ENCODE results near the gene LRBA.
"Not testable (repeated sequence)": the region's sequence is repeated elsewhere in the genome, so short reads cannot be mapped to it uniquely, and the experiment has no call there.

LRBA gene, protein sequence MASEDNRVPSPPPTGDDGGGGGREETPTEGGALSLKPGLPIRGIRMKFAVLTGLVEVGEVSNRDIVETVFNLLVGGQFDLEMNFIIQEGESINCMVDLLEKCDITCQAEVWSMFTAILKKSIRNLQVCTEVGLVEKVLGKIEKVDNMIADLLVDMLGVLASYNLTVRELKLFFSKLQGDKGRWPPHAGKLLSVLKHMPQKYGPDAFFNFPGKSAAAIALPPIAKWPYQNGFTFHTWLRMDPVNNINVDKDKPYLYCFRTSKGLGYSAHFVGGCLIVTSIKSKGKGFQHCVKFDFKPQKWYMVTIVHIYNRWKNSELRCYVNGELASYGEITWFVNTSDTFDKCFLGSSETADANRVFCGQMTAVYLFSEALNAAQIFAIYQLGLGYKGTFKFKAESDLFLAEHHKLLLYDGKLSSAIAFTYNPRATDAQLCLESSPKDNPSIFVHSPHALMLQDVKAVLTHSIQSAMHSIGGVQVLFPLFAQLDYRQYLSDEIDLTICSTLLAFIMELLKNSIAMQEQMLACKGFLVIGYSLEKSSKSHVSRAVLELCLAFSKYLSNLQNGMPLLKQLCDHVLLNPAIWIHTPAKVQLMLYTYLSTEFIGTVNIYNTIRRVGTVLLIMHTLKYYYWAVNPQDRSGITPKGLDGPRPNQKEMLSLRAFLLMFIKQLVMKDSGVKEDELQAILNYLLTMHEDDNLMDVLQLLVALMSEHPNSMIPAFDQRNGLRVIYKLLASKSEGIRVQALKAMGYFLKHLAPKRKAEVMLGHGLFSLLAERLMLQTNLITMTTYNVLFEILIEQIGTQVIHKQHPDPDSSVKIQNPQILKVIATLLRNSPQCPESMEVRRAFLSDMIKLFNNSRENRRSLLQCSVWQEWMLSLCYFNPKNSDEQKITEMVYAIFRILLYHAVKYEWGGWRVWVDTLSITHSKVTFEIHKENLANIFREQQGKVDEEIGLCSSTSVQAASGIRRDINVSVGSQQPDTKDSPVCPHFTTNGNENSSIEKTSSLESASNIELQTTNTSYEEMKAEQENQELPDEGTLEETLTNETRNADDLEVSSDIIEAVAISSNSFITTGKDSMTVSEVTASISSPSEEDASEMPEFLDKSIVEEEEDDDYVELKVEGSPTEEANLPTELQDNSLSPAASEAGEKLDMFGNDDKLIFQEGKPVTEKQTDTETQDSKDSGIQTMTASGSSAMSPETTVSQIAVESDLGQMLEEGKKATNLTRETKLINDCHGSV (N-terminal part only)

DNA sequence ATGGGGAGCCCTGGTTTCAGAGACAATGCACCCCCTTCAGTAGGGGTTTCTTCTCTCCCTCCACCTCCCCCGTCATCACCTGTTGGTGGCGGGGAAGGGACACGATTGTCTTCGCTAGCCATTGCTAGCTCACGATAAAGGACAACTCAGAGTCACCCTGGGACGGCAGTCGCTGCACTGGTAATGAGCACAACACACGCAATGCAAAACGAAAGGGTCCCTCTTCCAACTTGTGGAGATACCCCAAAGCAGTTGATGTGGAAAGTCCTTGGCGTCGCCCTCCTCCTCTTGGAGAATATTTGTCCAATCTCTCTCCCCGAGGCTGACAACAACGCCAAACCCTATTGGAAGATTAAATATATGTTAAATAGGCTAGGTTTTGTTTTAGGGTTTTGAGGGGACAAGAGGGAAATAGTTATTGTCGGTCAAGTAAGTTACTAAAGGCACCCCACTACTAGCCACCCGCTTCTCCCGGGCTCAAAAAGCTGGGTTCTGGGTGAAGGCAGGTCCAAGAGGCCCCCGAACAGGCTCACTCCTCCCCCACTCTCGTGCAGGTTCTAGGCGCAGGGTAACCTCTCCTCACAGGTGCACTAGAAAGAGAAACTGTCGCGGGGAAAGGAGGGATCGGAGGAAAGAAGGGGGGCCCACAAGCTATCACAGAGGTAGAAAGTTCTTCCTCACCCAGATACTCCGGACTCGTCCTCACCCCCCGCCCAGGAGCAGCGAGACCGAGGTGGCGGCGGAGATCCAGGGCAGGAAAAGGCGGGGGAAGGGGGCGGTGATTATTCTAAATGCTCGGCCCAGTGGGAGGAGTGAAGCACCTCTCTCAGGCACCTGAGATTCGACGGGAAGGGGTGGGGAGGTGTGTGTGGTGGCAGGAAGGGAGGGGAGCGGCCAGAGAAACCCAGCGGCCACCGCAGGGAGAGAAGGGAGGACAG is at the start of gene LRBA:
Gene LRBA (minus strand): TSS at position 764 of the 938 bp plus-strand sequence. CDS start 642 bp downstream, at position 122.
- Mint-ChIP-seq H3K36me3 (ENCODE audit: low read depth) (peaks cover 47% of the 10 kb centered on the region), H3K4me1 (ENCODE audit: low read depth) (peaks cover 24% of the 10 kb centered on the region), H3K27me3 (no peaks in the 10 kb centered on the region), H3K4me3 (peak within 1 kb of the TSS; percentile 100), H3K9me3 (no peaks in the 10 kb centered on the region), H3K27ac (peak within 1 kb of the TSS; percentile 99)
- DNase-seq = peak; percentile 89

DNA sequence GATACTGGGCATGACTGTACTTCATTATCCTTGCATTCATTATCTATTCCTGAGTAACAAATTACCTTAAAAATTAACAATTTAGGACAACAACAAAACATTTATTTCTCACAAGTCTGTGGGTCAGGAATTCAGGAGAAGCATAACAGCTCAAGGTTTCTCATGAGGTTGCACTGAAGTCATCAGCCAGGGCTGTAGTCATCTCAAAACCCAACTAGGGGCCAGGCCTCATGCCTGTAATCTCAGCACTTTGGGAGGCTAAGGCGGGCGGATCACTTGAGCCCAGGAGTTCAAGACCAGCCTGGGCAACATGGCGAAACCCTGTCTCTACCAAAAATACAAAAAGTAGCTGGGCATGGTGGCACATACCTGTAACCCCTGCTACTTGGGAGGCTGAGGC is 48.1 kb upstream of the LRBA start:
- H3K27me3 Mint-ChIP-seq; DNase-seq; H3K4me1 Mint-ChIP-seq (ENCODE audit: low read depth); H3K9me3 Mint-ChIP-seq; H3K27ac Mint-ChIP-seq; H3K36me3 Mint-ChIP-seq (ENCODE audit: low read depth); H3K4me3 Mint-ChIP-seq: not testable (repeated sequence)

DNA sequence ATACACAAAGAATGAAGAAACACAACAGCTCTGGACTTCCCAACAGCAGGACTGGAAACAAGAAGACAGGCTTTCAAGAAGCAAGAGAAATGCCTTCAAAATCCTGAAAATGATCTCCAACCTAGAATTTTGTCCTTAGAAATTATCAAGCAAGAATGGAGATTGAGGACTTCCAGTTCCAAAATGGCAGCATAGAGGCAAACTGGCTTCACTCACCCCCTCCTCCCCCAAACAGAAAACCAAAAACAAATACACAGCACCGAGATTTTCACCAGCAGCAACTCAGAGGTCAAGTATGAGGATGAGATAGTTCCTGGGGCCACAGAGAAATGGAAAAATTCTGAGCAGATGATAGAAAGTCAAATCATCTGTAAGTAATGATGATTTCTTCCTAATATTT is 40.5 kb upstream of the LRBA start:
- Mint-ChIP-seq H3K4me1 (ENCODE audit: low read depth) (no peaks in the 10 kb centered on the region), H3K27me3 (no peaks in the 10 kb centered on the region), H3K27ac (no peak overlapping the region), H3K36me3 (ENCODE audit: low read depth) (no peaks in the 10 kb centered on the region), H3K4me3 (no peak overlapping the region), H3K9me3 (no peaks in the 10 kb centered on the region)
- no peak for DNase-seq

DNA sequence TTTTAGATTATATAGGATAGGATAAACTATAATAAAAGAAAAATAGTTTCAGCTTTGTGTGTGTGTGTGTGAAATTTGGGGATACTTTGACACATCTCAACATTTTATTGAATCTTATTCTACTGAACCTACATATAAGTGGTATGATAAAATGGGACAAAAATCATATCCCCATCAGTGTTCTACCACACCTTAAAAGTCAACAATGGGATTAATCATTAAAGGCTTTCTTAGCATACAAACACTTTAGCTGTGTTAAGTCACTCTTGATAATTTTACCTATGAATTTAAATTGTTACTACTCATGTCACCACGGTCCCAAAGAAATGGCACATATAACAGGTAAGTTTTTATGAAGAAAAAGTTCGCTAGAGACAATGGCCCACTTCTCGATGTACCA is 37.7 kb upstream of the LRBA start:
- no peaks in the 10 kb centered on the region for H3K9me3 Mint-ChIP-seq
- H3K27ac Mint-ChIP-seq = no peak overlapping the region
- DNase-seq = no peak
- no peaks in the 10 kb centered on the region for H3K27me3 Mint-ChIP-seq
- no peaks in the 10 kb centered on the region for H3K4me1 Mint-ChIP-seq (ENCODE audit: low read depth)
- H3K4me3 Mint-ChIP-seq = no peak overlapping the region
- H3K36me3 Mint-ChIP-seq (ENCODE audit: low read depth) = no peaks in the 10 kb centered on the region

DNA sequence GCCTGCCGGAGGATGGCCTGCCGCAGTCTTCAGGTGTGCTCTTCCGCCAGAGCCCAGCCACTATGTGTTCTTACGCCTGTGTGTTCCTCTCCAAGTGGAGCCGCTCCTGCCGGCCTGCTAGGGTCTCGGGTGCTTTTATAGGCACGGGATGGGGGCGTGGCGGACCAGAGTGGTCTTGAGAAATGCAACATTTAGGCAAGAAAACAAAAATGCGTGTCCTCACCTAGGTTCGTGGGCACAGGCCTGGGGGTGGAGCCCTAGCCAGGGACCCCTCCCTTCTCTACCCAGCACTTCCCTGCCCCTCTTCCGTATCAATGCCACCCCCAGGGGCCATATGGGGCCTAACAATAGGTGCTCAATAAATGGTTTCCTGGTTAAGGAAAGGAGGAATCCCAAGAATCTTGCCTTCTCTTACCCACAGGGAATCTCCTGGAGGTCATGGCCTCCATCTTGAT is 34.4 kb upstream of the LRBA start:
- Mint-ChIP-seq H3K27ac (no peak overlapping the region), H3K36me3 (ENCODE audit: low read depth) (no peaks in the 10 kb centered on the region), H3K9me3 (no peaks in the 10 kb centered on the region), H3K4me3 (no peak overlapping the region), H3K27me3 (no peaks in the 10 kb centered on the region), H3K4me1 (ENCODE audit: low read depth) (no peaks in the 10 kb centered on the region)
- DNase-seq = no peak

DNA sequence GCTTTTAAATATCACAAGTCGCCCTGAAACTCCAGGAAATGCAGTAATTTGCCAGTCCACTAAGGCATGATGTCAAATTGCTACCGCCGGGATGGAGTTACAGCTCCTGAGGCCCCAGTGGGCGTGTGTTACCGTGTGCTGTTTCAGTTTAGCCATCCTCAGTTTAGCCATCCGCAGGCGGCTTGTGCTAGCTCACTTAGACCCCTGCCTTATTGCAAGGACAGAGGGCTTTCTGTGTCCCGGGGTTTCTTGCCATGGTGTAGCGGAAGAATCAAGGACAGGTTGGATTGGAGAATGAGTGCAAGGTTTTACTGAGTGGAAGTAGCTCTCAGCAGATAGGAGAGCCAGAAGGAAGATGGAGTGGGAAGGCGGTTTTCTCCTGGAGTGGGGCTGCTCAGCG is 33.8 kb upstream of the LRBA start:
- no peak for DNase-seq
- no peak overlapping the region for H3K4me3 Mint-ChIP-seq
- H3K36me3 Mint-ChIP-seq (ENCODE audit: low read depth) = no peaks in the 10 kb centered on the region
- H3K9me3 Mint-ChIP-seq = no peaks in the 10 kb centered on the region
- H3K4me1 Mint-ChIP-seq (ENCODE audit: low read depth) = peaks cover 5% of the 10 kb centered on the region
- H3K27me3 Mint-ChIP-seq = no peaks in the 10 kb centered on the region
- H3K27ac Mint-ChIP-seq = no peak overlapping the region

DNA sequence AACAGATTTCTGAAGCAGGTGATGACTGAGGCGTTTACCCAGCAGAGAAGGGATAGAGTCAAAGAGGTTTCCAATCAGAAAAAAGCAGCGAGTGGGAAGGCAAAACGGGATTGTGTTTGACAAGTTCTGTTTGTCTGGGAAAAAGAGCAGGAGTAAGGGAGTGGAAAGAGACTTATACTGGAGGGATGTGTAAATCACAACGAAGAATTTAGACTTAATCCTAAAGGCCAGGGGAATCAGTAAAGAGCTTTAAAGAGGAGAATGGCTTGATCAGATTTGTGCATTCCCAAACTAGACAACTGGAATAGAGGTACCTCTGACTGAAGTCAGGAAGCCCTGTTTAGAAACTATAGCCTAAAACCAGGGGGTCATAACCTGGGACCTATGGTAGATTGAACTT is 31.5 kb upstream of the LRBA start:
- no peak overlapping the region for H3K27ac Mint-ChIP-seq
- no peaks in the 10 kb centered on the region for H3K27me3 Mint-ChIP-seq
- no peak for DNase-seq
- H3K9me3 Mint-ChIP-seq = no peaks in the 10 kb centered on the region
- H3K36me3 Mint-ChIP-seq (ENCODE audit: low read depth) = no peaks in the 10 kb centered on the region
- H3K4me3 Mint-ChIP-seq = no peak overlapping the region
- peaks cover 10% of the 10 kb centered on the region for H3K4me1 Mint-ChIP-seq (ENCODE audit: low read depth)

DNA sequence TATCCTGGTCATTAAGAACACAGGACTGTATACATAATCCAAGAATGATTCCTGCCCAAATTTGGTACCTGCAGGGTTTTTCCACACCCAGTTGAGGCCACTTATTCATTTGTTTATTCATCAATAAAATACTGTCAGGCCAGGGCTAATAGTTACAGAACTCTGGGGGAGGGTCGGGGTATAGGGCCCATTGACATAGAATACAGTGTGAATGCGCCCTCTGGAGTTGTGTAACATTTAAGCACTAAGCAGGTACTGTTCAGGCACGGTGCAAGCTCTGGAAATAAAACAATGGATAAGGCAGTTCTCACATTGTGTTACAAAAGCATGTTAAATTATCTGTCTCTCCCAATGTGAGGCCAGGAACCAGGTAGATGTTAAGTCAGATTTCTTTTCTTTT is 30.8 kb upstream of the LRBA start:
- Mint-ChIP-seq H3K4me1 (ENCODE audit: low read depth) (peaks cover 10% of the 10 kb centered on the region), H3K4me3 (no peak overlapping the region), H3K9me3 (no peaks in the 10 kb centered on the region), H3K27me3 (no peaks in the 10 kb centered on the region), H3K36me3 (ENCODE audit: low read depth) (no peaks in the 10 kb centered on the region), H3K27ac (no peak overlapping the region)
- no peak for DNase-seq

DNA sequence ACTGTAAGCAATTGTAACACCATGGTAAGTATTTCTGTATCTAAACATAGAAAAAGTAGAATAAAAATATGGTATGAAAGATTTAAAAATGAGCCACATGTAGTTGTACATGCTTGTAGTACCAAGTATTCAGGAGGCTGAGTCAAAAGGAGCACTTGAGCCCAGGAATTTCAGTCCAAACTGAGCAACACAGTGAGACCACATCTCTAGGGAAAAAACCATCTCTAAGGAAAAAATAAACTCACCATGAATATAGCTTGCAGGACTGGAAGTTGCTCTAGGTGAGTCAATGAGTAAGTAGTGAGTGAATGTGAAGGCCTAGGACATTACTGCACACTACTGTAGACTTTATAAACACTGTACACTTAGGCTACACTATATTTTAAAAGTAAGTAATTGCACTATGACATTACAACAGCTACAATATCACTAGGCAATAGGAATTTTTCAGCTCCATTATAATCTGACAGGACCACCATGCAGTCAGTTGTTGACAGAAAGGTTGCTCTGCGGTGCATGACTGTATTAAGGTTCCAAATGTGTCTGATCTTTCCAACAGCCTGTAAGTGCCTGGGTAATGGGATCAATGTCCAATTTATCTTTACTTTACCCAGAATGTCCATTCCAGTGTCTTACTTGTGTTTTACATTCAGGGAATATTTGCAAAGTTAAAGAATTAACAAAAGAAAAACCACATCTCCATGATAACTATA is 28.9 kb upstream of the LRBA start:
- no peak overlapping the region for H3K27ac Mint-ChIP-seq
- H3K9me3 Mint-ChIP-seq = no peaks in the 10 kb centered on the region
- no peaks in the 10 kb centered on the region for H3K36me3 Mint-ChIP-seq (ENCODE audit: low read depth)
- DNase-seq = no peak
- peaks cover 10% of the 10 kb centered on the region for H3K4me1 Mint-ChIP-seq (ENCODE audit: low read depth)
- H3K27me3 Mint-ChIP-seq = no peaks in the 10 kb centered on the region
- H3K4me3 Mint-ChIP-seq = no peak overlapping the region

DNA sequence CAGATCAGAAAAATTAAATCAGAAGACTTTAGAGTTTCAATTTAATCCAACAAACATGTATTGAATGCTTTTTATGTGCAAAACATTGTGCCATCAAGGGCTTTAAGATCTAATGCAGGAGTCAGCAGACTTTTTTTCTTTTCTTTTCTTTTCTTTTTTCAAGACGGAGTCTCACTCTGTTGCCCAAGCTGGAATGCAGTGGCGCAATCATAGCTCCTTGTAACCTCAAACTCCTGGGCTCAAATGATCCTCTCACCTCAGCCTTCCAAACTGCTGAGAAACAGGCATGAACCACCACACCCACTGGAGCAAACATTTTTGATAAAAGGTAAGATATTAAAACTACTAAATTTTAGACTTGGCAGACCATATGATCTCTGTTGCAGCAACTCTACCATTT is 24.6 kb upstream of the LRBA start:
- Mint-ChIP-seq H3K4me1 (ENCODE audit: low read depth) (peaks cover 18% of the 10 kb centered on the region), H3K4me3 (no peak overlapping the region), H3K9me3 (no peaks in the 10 kb centered on the region), H3K36me3 (ENCODE audit: low read depth) (no peaks in the 10 kb centered on the region), H3K27me3 (no peaks in the 10 kb centered on the region), H3K27ac (no peak overlapping the region)
- no peak for DNase-seq

DNA sequence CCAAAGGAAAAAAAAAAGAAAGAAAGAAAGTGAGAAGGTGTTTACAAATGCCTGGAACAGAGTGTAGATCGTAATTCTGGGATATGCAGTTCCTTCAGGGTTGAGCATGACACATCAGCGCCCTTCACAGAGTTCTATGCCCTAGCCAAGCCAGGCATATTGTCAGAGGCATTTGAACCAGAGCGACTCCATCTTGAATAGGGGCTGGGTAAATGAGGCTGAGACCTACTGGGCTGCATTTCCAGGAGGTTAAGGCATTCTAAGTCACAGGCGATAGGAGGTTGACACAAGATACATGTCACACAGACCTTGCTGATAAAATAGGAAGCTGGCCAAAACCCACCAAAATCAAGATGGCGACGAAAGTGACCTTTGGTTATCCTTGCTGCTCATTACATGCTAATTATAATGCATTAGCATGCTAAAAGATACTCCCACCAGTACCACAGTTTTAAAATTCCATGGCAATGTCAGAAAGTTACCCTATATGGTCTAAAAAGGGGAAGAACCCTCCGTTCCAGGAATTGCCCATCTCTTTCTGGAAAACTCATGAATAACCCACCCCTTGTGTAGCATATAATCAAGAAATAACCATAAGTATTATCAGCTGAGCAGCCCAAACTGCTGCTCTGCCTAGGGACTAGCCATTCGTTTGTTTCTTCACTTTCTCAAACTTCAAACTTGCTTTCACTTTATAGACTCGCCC is 23.5 kb upstream of the LRBA start:
- peaks cover 13% of the 10 kb centered on the region for H3K4me1 Mint-ChIP-seq (ENCODE audit: low read depth)
- H3K9me3 Mint-ChIP-seq = no peaks in the 10 kb centered on the region
- H3K36me3 Mint-ChIP-seq (ENCODE audit: low read depth) = no peaks in the 10 kb centered on the region

DNA sequence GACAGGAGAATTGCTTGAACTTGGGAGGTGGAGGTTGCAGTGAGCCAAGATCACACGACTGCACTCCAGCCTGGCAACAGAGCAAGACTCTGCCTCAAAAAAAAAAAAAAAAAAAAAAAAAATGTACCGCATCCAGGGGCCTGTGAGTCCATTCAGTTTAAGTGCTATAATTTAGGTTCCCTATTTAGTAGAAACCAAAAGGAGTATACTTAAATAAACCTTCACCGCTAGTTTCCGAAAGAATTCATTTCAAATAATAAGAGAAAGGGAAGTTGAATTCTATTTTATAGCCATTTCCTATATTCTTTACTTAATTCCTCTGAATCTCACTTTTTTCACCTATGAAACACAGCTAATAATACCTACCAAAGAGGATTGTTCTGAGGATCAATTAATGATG is 20.8 kb upstream of the LRBA start:
- H3K4me3 Mint-ChIP-seq = no peak overlapping the region
- no peak overlapping the region for H3K27ac Mint-ChIP-seq
- peaks cover 26% of the 10 kb centered on the region for H3K4me1 Mint-ChIP-seq (ENCODE audit: low read depth)
- no peaks in the 10 kb centered on the region for H3K27me3 Mint-ChIP-seq
- H3K9me3 Mint-ChIP-seq = no peaks in the 10 kb centered on the region
- H3K36me3 Mint-ChIP-seq (ENCODE audit: low read depth) = no peaks in the 10 kb centered on the region
- DNase-seq = no peak

More for the DNA sequence above, 23.5 kb upstream of the LRBA start:
- no peaks in the 10 kb centered on the region for H3K27me3 Mint-ChIP-seq
- H3K4me3 Mint-ChIP-seq = no peak overlapping the region
- no peak for DNase-seq
- no peak overlapping the region for H3K27ac Mint-ChIP-seq

DNA sequence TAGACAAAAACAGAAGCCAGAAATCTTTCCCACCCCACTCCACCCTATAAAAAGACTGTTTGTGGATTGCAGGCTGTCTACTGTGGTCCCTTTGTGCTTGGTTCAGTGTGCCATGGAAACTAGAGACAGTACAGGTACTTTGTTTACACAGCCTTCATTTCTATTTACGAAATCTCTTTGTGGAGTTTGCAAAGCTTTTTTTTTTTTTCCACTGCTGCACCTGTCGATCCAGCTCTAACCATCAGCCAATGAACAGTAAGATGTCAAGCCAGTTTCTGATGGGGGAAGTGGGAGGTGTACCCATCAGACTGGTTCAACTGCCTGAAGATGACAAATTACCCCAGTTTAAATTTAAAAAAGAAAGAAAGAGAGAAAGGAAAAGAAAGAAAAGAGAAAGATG is 20.2 kb upstream of the LRBA start:
- peaks cover 2% of the 10 kb centered on the region for H3K9me3 Mint-ChIP-seq
- DNase-seq = no peak
- no peaks in the 10 kb centered on the region for H3K27me3 Mint-ChIP-seq
- H3K27ac Mint-ChIP-seq = no peak overlapping the region
- H3K4me3 Mint-ChIP-seq = no peak overlapping the region
- H3K4me1 Mint-ChIP-seq (ENCODE audit: low read depth) = peaks cover 31% of the 10 kb centered on the region
- no peaks in the 10 kb centered on the region for H3K36me3 Mint-ChIP-seq (ENCODE audit: low read depth)
